GM12878 (cell line): ENCODE results near the gene GFOD2. TPM values are rescaled to one million over a fixed set of nuclear protein-coding genes. Genes with fewer than 3 reads are reported as not detected.
A peak's percentile ranks its signal among the peaks of the same experiment; 100 is the strongest.

Experiments
- ATF3 ChIP-seq: IDR thresholded peaks from 2 replicates; pipeline ENCODE4 v1.6.1; 2011; ENCODE audit warnings: low read depth, mild to moderate bottlenecking, low read length, moderate library complexity, borderline replicate concordance; ENCODE audit errors: extremely low read depth
- CHD2 ChIP-seq: IDR thresholded peaks from 2 replicates; pipeline ENCODE4 v1.6.1; 2011; ENCODE audit warnings: low read depth, low read length, improper control_type of control experiment, borderline replicate concordance
- CREB1 ChIP-seq: IDR thresholded peaks from 2 replicates; pipeline ENCODE4 v1.6.1; 2012; ENCODE audit warnings: low read depth, mild to moderate bottlenecking, inconsistent platforms
- ELK1 ChIP-seq: IDR thresholded peaks from 2 replicates; pipeline ENCODE4 v1.6.1; 2012; ENCODE audit warnings: low read depth, low read length, improper control_type of control experiment
- FOXK2 ChIP-seq: fragments of 450-650 bp; IDR thresholded peaks from 2 replicates; pipeline ENCODE4 v1.6.1; 2017; ENCODE audit warnings: mild to moderate bottlenecking, moderate library complexity
- JUNB ChIP-seq: IDR thresholded peaks from 2 replicates; pipeline ENCODE4 v1.6.1; 2016; ENCODE audit warnings: antibody characterized with exemption, mild to moderate bottlenecking
- JUND ChIP-seq: IDR thresholded peaks from 2 replicates; pipeline ENCODE4 v1.6.1; 2012; ENCODE audit warnings: low read depth, mild to moderate bottlenecking, low read length, improper control_type of control experiment, moderate library complexity
- MEF2B ChIP-seq: fragments of 450-650 bp; IDR thresholded peaks from 2 replicates; pipeline ENCODE4 v1.6.1; 2018; ENCODE audit warnings: mild to moderate bottlenecking, moderate library complexity; ENCODE audit not compliant: partially characterized antibody, poor library complexity, severe bottlenecking
- MYC ChIP-seq: IDR thresholded peaks from 2 replicates; pipeline ENCODE4 v1.6.1; 2011; ENCODE audit warnings: mild to moderate bottlenecking, low read length, moderate library complexity, inconsistent platforms; ENCODE audit not compliant: insufficient read depth, insufficient replicate concordance, insufficient read length, severe bottlenecking
- NFYA ChIP-seq: IDR thresholded peaks from 2 replicates; pipeline ENCODE4 v1.6.1; 2011; ENCODE audit warnings: low read depth, mild to moderate bottlenecking, low read length, improper control_type of control experiment, borderline replicate concordance
- NKRF ChIP-seq: fragments of 450-650 bp; conservative IDR thresholded peaks from 2 replicates; pipeline ENCODE4 v1.6.1; 2017; ENCODE audit warnings: mild to moderate bottlenecking, moderate library complexity
- PAX5 ChIP-seq: IDR thresholded peaks from 2 replicates; pipeline ENCODE4 v1.6.1; 2011; ENCODE audit warnings: low read depth, low read length, borderline replicate concordance
- PML ChIP-seq: IDR thresholded peaks from 2 replicates; pipeline ENCODE4 v1.6.1; 2012; ENCODE audit warnings: low read length, inconsistent platforms
- POLR2A ChIP-seq: IDR thresholded peaks from 2 replicates; pipeline ENCODE4 v1.6.1; 2011; ENCODE audit warnings: low read depth, mild to moderate bottlenecking, low read length
- RCOR1 ChIP-seq: conservative IDR thresholded peaks from 2 replicates; pipeline ENCODE4 v1.6.1; 2012; ENCODE audit warnings: low read depth, low read length, improper control_type of control experiment
- RELB ChIP-seq: fragments of 450-650 bp; IDR thresholded peaks from 2 replicates; pipeline ENCODE4 v1.6.1; 2017; ENCODE audit warnings: low read depth, mild to moderate bottlenecking, moderate library complexity
- SRF ChIP-seq, 2 experiments: IDR thresholded peaks; 2 replicates each; pipeline ENCODE4 v1.6.1; 2011; ENCODE audit warnings: low read depth in 2 of 2, low read length in 2 of 2, mild to moderate bottlenecking in 1 of 2, moderate library complexity in 1 of 2
- TBL1XR1 ChIP-seq: IDR thresholded peaks from 2 replicates; pipeline ENCODE4 v1.6.1; 2012; ENCODE audit warnings: low read depth, low read length, improper control_type of control experiment
- TCF7 ChIP-seq: IDR thresholded peaks from 2 replicates; pipeline ENCODE4 v1.6.1; 2014; ENCODE audit warnings: antibody characterized with exemption, borderline replicate concordance
- YY1 ChIP-seq: IDR thresholded peaks from 2 replicates; pipeline ENCODE4 v1.6.1; 2011; ENCODE audit warnings: low read depth, mild to moderate bottlenecking, low read length
- ZBTB4 ChIP-seq: fragments of 450-650 bp; formaldehyde crosslinking; IDR thresholded peaks from 2 replicates; pipeline ENCODE4 v1.4.0; 2022; ENCODE audit warnings: mild to moderate bottlenecking, moderate library complexity
- polyA plus RNA-seq, 11 experiments: library from polyadenylated mRNA; depleted of rRNA in 4 of 11; unstranded in 6 of 11; stranded (reverse) in 5 of 11; fragments of >200 nt; fragmentation: Nextera tagmentation in 4 of 11; fragmentation: Illumina TruSeq in 1 of 11; extraction: Ambion mirVana in 4 of 11; extraction: Trizol in 1 of 11; gene quantifications; 1 replicate in 1 of 11; 2 replicates in 10 of 11; pipeline versions ENCODE4 v1.2.1 to v1.2.3, GENCODE V29; 2011 to 2016; ENCODE audit warnings: inconsistent platforms in 2 of 11, missing spikeins in 2 of 11, low read depth in 1 of 11
- total RNA-seq, 4 experiments: library from RNA; depleted of rRNA in 3 of 4; stranded (reverse); fragments of >200 nt in 3 of 4; fragmentation: Illumina TruSeq in 1 of 4; extraction: Trizol in 1 of 4; gene quantifications; 2 replicates each; pipeline versions ENCODE4 v1.2.1 to v1.2.3, GENCODE V29; 2013 to 2021

GFOD2 gene
- total and polyA plus RNA-seq, 10 of the 15 experiments (the other 5 are each of a cell fraction or from before 2014, with no cell fraction given) = 2.0 to 15.9 (median 12.0) TPM

- TF ChIP-seq ELK1 = peak; percentile 73; the same call in 1 of the 2 replicates
- no peak for TF ChIP-seq PAX5
- no peak for TF ChIP-seq PML
- TF ChIP-seq CREB1 = no peak
- TF ChIP-seq SRF (IDR thresholded peaks at IDR 0.05; ENCODE audit: low read depth in 2 of 2, low read length in 2 of 2) = peak in 1 of 2 experiments; percentile 42; a peak in 1 of 4 replicates
- TF ChIP-seq NKRF = peak; percentile 75
- TF ChIP-seq TCF7 = no peak
- no peak for TF ChIP-seq JUND
- TF ChIP-seq NFYA = no peak
- no peak for TF ChIP-seq MEF2B
- TF ChIP-seq JUNB = no peak
- TF ChIP-seq YY1 = peak; percentile 44; the same call in 1 of the 2 replicates
- 0 out of 2 replicates have a peak, but pooled peaks have one; percentile 34 for TF ChIP-seq TBL1XR1
- TF ChIP-seq ZBTB4 (CRISPR knock-in tag) = no peak
- TF ChIP-seq CHD2 = no peak
- peak; percentile 85 for TF ChIP-seq POLR2A
- no peak for TF ChIP-seq MYC
- no peak for TF ChIP-seq RELB
- no peak for TF ChIP-seq ATF3
- TF ChIP-seq FOXK2 = no peak
- TF ChIP-seq RCOR1 = no peak
Observed at GRCh38 chr16:67659675-67660563, 59.2 kb downstream of the GFOD2 start, which contains the start of gene ACD (continued).
